ENCODE data around the gene BCAS3. TPM values are rescaled to one million over a fixed set of nuclear protein-coding genes. Genes with fewer than 3 reads are reported as not detected.

Gene BCAS3
- polyA plus RNA-seq, 3 donors: 10.3 to 19.1 (median 14.7) TPM

DNA sequence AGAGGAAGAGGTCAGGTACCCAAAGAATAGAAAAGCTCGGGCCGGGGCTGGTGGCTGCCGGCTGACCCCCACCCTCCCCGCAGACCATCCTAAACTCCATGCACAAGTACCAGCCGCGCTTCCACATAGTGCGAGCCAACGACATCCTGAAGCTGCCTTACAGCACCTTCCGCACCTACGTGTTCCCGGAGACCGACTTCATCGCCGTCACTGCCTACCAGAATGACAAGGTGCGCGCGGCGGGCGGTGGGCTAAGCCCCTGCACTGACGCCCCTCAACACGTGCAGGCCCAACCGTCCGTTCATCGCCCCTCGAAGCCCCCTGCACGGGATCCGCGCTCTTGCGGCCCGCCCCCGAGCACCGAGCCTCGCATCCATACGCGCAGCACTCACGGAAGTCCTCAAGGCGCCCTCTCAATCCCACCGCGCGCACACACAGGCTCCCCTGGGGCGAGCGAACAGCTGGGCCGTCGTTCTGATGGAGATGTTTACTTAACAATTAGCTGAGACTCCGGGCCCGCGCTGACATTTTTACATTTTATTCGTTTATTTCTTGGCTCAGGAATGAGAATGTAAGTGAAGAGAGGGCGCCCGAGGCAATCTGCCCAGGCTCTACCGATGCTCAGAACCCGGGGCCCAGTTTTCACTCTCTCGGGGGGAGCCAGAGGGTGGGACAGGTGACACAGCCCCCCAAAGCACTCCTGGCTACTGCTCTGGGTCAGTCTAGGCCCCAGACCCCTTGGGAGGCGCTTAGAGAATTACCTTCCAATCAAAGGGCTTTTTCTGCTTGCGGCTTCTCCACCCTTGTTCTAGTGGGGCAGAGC is 725.5 kb downstream of the BCAS3 start:
- Histone ChIP-seq H4K20me1 (ENCODE audit: insufficient read depth, low read length) (no peaks in the 10 kb centered on the region), H3K4me1 (ENCODE audit: control insufficient read depth in 1 of 2, insufficient read depth in 2 of 2, low read length in 2 of 2) (peaks cover 27 to 40% of the 10 kb centered on the region in 2 donors), H3K36me3 (replicated peaks in 1 of 2; ENCODE audit: control insufficient read depth in 1 of 2, insufficient read depth in 2 of 2, low read length in 2 of 2) (no peaks in the 10 kb centered on the region), H3K4me3 (replicated peaks in 1 of 3; ENCODE audit: low read depth in 2 of 3, low read length in 3 of 3) (peak overlapping the region in 1 of 3 experiments; percentile 30), H2AFZ (ENCODE audit: insufficient read depth, low read depth, low read length, poor library complexity, severe bottlenecking) (no peak overlapping the region), H3K27me3 (ENCODE audit: control insufficient read depth in 2 of 2, insufficient read depth in 2 of 2, low read length in 2 of 2) (peaks cover 82 to 94% of the 10 kb centered on the region in 2 donors), H3K4me2 (replicated peaks; ENCODE audit: extremely low read depth, low read length, poor library complexity, severe bottlenecking) (peak overlapping the region; percentile 39), H3K9ac (ENCODE audit: insufficient read depth, low read length, poor library complexity, severe bottlenecking) (no peak overlapping the region), H3K27ac (ENCODE audit: low read depth in 1 of 2, low read length in 2 of 2) (no peak overlapping the region), H3K79me2 (ENCODE audit: insufficient read depth, low read length) (no peaks in the 10 kb centered on the region), H3K9me3 (replicated peaks in 1 of 2; ENCODE audit: control insufficient read depth in 1 of 2, insufficient read depth in 1 of 2, low read length in 2 of 2) (peaks cover 11 to 48% of the 10 kb centered on the region in 2 donors)
- intact Hi-C loops (cut with micrococcal nuclease): no loop called here
- peaks cover 42% of the 10 kb centered on the region for H3K4me1 Mint-ChIP-seq
- H3K36me3 Mint-ChIP-seq: peaks cover 13 to 14% of the 10 kb centered on the region in 2 donors
- no peak for TF ChIP-seq CTCF (IDR thresholded peaks at IDR 0.05)
- H3K4me3 Mint-ChIP-seq: peak overlapping the region; percentile 37 to 83
- DNase-seq: no peak
- WGBS (ENCODE audit: insufficient coverage): 4% methylated on average over 48 of the region's 55 CpGs
- peaks cover 0 to 30% (median 14%) of the 10 kb centered on the region in 7 donors for H3K9me3 Mint-ChIP-seq
- H3K27ac Mint-ChIP-seq: no peak overlapping the region
- peaks cover 86 to 97% (median 86%) of the 10 kb centered on the region in 3 donors for H3K27me3 Mint-ChIP-seq (ENCODE audit: low read depth in 3 of 3)

DNA sequence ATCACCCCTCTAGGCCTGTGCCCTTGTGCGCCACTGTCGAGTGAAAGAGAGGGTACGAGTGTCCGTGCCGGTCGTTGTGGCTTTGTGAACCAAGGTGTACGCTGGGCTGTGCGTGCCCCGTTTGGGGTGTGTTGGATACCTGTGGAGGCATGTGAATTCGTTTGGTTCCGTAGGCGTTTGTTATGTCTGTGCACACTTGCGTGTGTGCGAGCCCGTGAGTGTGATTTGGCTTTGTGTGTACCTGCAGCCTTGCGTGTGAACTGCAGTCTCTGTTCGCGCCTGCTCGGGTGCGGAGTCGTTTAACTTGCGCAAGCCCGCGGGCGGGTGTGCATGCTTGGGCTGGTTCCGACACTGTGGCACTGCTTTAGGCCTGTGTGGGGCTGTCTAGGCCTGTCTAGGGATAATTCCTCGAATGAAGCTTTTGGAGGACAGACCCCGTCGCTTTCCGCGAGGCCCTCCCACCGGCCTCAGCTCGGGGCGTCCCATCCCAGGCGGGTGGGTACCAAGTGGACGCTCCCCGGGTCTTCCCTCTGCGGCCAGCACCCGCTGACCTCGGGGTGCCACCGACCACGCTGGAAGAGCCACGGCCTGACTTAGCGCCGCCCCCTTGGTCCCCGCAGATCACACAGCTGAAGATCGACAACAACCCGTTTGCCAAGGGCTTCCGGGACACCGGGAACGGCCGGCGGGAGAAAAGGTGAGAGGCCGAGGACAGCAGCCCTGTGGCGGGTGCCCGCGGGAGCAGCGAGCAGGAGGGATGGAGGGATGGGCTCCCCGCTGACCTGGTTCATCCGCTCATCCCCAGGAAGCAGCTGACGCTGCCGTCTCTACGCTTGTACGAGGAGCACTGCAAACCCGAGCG is 726.4 kb downstream of the BCAS3 start:
- intact Hi-C loops (cut with micrococcal nuclease): no loop called here
- H3K4me3 ChIP-seq (replicated peaks in 1 of 3; ENCODE audit: low read depth in 2 of 3, low read length in 3 of 3): no peak overlapping the region
- WGBS (ENCODE audit: insufficient coverage): 5% methylated on average over 66 of the region's 66 CpGs
- TF ChIP-seq CTCF (IDR thresholded peaks at IDR 0.05): no peak
- Mint-ChIP-seq H3K4me1 (peaks cover 41% of the 10 kb centered on the region), H3K9me3 (peaks cover 0 to 28% (median 13%) of the 10 kb centered on the region in 7 donors), H3K27me3 (ENCODE audit: low read depth in 3 of 3) (peaks cover 87 to 97% (median 88%) of the 10 kb centered on the region in 3 donors), H3K4me3 (peak overlapping the region in 1 of 2 donors; percentile 83), H3K27ac (no peak overlapping the region), H3K36me3 (peaks cover 11 to 14% of the 10 kb centered on the region in 2 donors)
- no peak overlapping the region for H3K4me2 ChIP-seq (replicated peaks; ENCODE audit: extremely low read depth, low read length, poor library complexity, severe bottlenecking)
- no peaks in the 10 kb centered on the region for H4K20me1 ChIP-seq (ENCODE audit: insufficient read depth, low read length)
- no peak for DNase-seq
- peaks cover 29 to 38% of the 10 kb centered on the region in 2 donors for H3K4me1 ChIP-seq (ENCODE audit: control insufficient read depth in 1 of 2, insufficient read depth in 2 of 2, low read length in 2 of 2)
- no peak overlapping the region for H3K27ac ChIP-seq (ENCODE audit: low read depth in 1 of 2, low read length in 2 of 2)
- peaks cover 82 to 94% of the 10 kb centered on the region in 2 donors for H3K27me3 ChIP-seq (ENCODE audit: control insufficient read depth in 2 of 2, insufficient read depth in 2 of 2, low read length in 2 of 2)
- H3K9ac ChIP-seq (ENCODE audit: insufficient read depth, low read length, poor library complexity, severe bottlenecking): no peak overlapping the region
- H2AFZ ChIP-seq (ENCODE audit: insufficient read depth, low read depth, low read length, poor library complexity, severe bottlenecking): no peak overlapping the region
- H3K79me2 ChIP-seq (ENCODE audit: insufficient read depth, low read length): no peaks in the 10 kb centered on the region
- peaks cover 18 to 41% of the 10 kb centered on the region in 2 donors for H3K9me3 ChIP-seq (replicated peaks in 1 of 2; ENCODE audit: control insufficient read depth in 1 of 2, insufficient read depth in 1 of 2, low read length in 2 of 2)
- no peaks in the 10 kb centered on the region for H3K36me3 ChIP-seq (replicated peaks in 1 of 2; ENCODE audit: control insufficient read depth in 1 of 2, insufficient read depth in 2 of 2, low read length in 2 of 2)

Data from CD14-positive monocyte (primary cell).